Heart left ventricle (tissue), 16 donors: ENCODE measurements around the gene GFY. TPM values are rescaled to one million over a fixed set of nuclear protein-coding genes. Genes with fewer than 3 reads are reported as not detected.

ENCODE experiments used
- ATAC-seq, 4 donors: fragments of 200-7000 bp; cut with Tn5 transposase; one replicate each; pipeline ENCODE4 v1.9.1; 2020 to 2022; ENCODE audit warnings: moderate library complexity in 4 of 4, mild to moderate bottlenecking in 3 of 4, moderate number of reproducible peaks in 1 of 4
- DNase-seq, 5 donors: peaks; one replicate each; pipeline ENCODE4 v3.0.0-alpha.2; 2020
- H3K27ac ChIP-seq, 12 donors: fragments of 200-600 bp; sonication (generic) in 4 of 12; one replicate each; pipeline versions ENCODE4 v1.5.0 to v1.8.0; 2016 to 2022; ENCODE audit warnings: mild to moderate bottlenecking in 2 of 12
- H3K27me3 ChIP-seq, 9 donors: fragments of 200-600 bp; sonication (generic) in 2 of 9; one replicate each; pipeline versions ENCODE4 v1.5.1 to v1.8.0; 2016 to 2022; ENCODE audit warnings: mild to moderate bottlenecking in 3 of 9
- H3K36me3 ChIP-seq, 9 donors: fragments of 200-600 bp; sonication (generic) in 2 of 9; one replicate each; pipeline versions ENCODE4 v1.5.0 to v1.8.0; 2018 to 2022; ENCODE audit warnings: mild to moderate bottlenecking in 2 of 9
- H3K4me1 ChIP-seq, 12 donors: fragments of 200-600 bp; sonication (generic) in 4 of 12; one replicate each; pipeline versions ENCODE4 v1.5.0 to v1.8.0; 2016 to 2022; ENCODE audit warnings: mild to moderate bottlenecking in 3 of 12
- H3K4me3 ChIP-seq, 12 donors: fragments of 200-600 bp; sonication (generic) in 4 of 12; one replicate each; pipeline versions ENCODE4 v1.5.0 to v1.8.0; 2017 to 2022; ENCODE audit warnings: mild to moderate bottlenecking in 9 of 12, moderate library complexity in 4 of 12
- H3K9me3 ChIP-seq, 12 donors: fragments of 200-600 bp; sonication (generic) in 4 of 12; one replicate each; pipeline versions ENCODE4 v1.5.0 to v1.8.0; 2016 to 2022; ENCODE audit warnings: mild to moderate bottlenecking in 1 of 12
- CTCF ChIP-seq, 12 donors: fragments of 200-600 bp; sonication (generic) in 4 of 12; IDR thresholded peaks; one replicate each; pipeline versions ENCODE4 v1.5.0 to v1.8.0; 2018 to 2022; ENCODE audit warnings: antibody characterized with exemption in 12 of 12, mild to moderate bottlenecking in 5 of 12
- POLR2A ChIP-seq, 2 donors: fragments of 450-650 bp; IDR thresholded peaks; one replicate each; pipeline ENCODE4 v1.6.1; 2017; ENCODE audit warnings: antibody characterized with exemption in 2 of 2, mild to moderate bottlenecking in 2 of 2, moderate library complexity in 2 of 2
- WGBS, 4 donors: extraction: QIAGEN DNeasy Blood & Tissue Kit in 2 of 4; methylation state at CpG; one replicate each; pipeline versions ENCODE4 v1.1.5 to v1.1.7; 2013 to 2018; 5-methylcytosine and 5-hydroxymethylcytosine counted together
- intact Hi-C, 10 donors: fragments of 100-400 bp; cut with DNase I; formaldehyde crosslinking; loops; one replicate each; pipeline versions ENCODE4 v1.11.1 to v1.14.2; 2022
- polyA plus RNA-seq, 2 donors: library from polyadenylated mRNA; stranded (reverse); fragments of 200-250 nt; gene quantifications; one replicate each; pipeline ENCODE4 v1.2.3, GENCODE V29; 2013
- total RNA-seq, 9 donors: library from RNA; depleted of rRNA in 2 of 9; stranded (reverse); fragments of >200 nt in 2 of 9; fragmentation: NEBNext Ultra II Directional in 3 of 9; extraction: Animal tissue kit (Norgen Biotek cat#: 25700) in 3 of 9; gene quantifications; one replicate each; pipeline versions ENCODE4 v1.1.0 to v1.2.4, GENCODE V29; 2016 to 2023
- donor health status: ischemic (EF 13 %, LVEDD 7.1; RV severe dilation, severe dysfunction).
- donor health status: healthy with polysubstance abuse.
- donor health status: DM: no; HTN: yes; CAD: no.
- donor health status: DM: no; HTN: no; CAD: no.
- donor health status: ischemic (EF 25% LVEDD 6.9; RV normal size, moderate dysfunction).
- donor health status: ischemic (EF 25% LVEDD 5.7; RV mildly dilated, moderate dysfunction).
- donor health status: healthy.
- donor health status: DM: yes; HTN: yes; CAD: no.
- donor health status: ischemic (EF 35%, LVEDD 5.7; RV mildly dilated, moderate dysfunction).
- donor health status: nonischemic (EF 11% LVEDD 7.7; RV severe dilation, severe dysfunction).
- donor health status: DM: yes; HTN: yes; CAD: no.
- donor health status: PGD.
- donor health status: ischemic (EF 29% LVEDD 5.4; RV normal size, mild dysfunction).
- donor health status: nonischemic (EF 23%, LVEDD 6.1; RV moderate dilation, normal function).

The GFY gene
- total and polyA plus RNA-seq, 11 donors: 0.12 TPM; not detected in 10

DNA sequence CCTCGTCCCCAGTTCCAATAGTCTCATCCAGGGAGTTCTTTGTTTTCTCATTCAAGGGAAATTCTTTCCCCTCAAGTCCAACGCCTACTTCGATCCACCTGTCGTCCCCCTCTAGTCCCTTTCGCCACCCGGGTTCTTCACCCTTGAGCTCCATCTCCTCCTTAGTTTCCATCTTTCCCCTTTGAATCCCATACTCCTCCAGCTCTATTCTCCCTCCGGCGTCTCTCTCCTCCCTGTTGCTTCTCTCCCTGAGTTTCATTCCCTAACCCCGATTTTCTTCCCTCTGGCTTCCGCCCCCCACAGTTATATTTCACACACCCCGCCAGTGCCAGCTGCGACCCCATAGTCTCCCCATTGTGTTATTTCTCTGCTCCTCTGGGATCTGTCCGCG, 16.8 kb downstream of the GFY start:
- peak overlapping the region in 8 of 12 donors; percentile 46 to 90 (median 58) for H3K27ac ChIP-seq
- H3K27me3 ChIP-seq: peaks cover 0 to 51% (median 37%) of the 10 kb centered on the region in 9 donors
- WGBS, 4 donors: 19 to 26% (median 22%) methylated on average over 14 of the region's 14 CpGs
- H3K4me3 ChIP-seq: peak overlapping the region in 9 of 12 donors; percentile 55 to 79 (median 69)
- H3K9me3 ChIP-seq: no peaks in the 10 kb centered on the region
- no peak for TF ChIP-seq POLR2A (IDR thresholded peaks at IDR 0.05)
- TF ChIP-seq CTCF (IDR thresholded peaks at IDR 0.05): no peak
- intact Hi-C loops: loop anchor here in 9 of 10 donors (1.0 to 10.0 kb wide), 8 partner anchors 49 to 220 kb away; no protein-coding TSS in a partner anchor
- no peak for DNase-seq
- no peak for ATAC-seq
- peaks cover 0 to 20% (median 2%) of the 10 kb centered on the region in 12 donors for H3K4me1 ChIP-seq
- peaks cover 0 to 5% (median 0%) of the 10 kb centered on the region in 9 donors for H3K36me3 ChIP-seq

DNA sequence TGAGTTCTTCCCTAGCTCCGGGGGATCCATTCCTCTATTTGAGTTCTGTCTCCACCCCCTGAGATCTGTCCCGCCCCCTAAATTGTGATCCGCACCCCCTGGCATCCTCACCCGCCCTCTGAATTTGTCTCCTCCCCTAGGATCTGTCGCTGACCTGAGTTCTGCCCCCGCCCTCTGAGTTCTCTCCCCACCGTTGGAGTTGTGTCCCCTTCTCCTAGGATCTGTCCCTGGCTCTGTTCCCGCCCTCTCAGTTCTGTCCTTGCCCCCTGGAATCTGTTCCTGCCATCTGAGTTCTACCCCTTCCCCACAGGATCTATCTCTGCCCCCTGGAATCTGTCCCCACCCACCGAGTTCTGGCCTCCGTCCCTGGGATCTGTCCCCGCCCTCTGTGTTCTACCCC, 17.2 kb downstream of the GFY start:
- H3K36me3 ChIP-seq: peaks cover 0 to 7% (median 0%) of the 10 kb centered on the region in 9 donors
- peak overlapping the region in 10 of 12 donors; percentile 55 to 79 (median 69) for H3K4me3 ChIP-seq
- peaks cover 0 to 47% (median 33%) of the 10 kb centered on the region in 9 donors for H3K27me3 ChIP-seq
- H3K27ac ChIP-seq: peak overlapping the region in 8 of 12 donors; percentile 46 to 90 (median 58)
- ATAC-seq: peak in 2 of 4 donors; percentile 4
- peaks cover 0 to 20% (median 2%) of the 10 kb centered on the region in 12 donors for H3K4me1 ChIP-seq
- TF ChIP-seq CTCF (IDR thresholded peaks at IDR 0.05) (no peak), POLR2A (IDR thresholded peaks at IDR 0.05) (no peak)
- intact Hi-C loops: loop anchor here in 9 of 10 donors (1.0 to 10.0 kb wide), 8 partner anchors 50 to 220 kb away; no protein-coding TSS in a partner anchor
- H3K9me3 ChIP-seq: no peaks in the 10 kb centered on the region
- DNase-seq: peak in 3 of 5 donors; percentile 23 to 65 (median 52)
- 5 to 10% (median 6%) methylated on average over 11 of the region's 11 CpGs for WGBS, 4 donors

DNA sequence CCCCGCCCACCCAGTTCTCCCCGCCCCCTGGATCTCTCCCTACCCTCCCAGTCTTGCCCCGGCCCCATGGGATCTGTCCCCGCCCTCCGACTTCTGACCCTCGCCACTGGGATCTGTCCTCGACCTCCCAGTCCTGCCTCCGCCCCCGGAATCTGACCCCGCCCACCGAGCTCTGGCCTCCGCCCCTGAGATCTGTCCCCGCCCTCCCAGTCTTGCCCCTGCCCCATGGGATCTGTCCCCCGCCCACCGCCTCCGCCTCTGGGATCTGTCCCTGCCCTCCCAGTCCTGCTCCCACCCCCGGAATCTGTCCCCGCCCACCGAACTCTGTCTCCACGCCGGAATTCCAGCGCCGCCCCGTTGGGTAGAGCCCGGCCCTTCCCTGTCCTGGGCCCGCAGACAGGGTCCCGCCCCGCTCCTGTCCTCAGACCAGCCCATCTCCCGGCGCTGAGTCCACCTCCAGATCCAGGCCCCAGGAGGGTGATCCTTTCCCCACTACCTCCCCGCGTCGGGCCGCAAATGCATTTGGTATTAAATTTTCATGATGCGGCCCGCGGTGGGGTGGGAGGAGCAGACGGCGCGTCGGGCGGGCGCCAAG, 17.7 kb downstream of the GFY start:
- Histone ChIP-seq H3K9me3 (no peaks in the 10 kb centered on the region), H3K27ac (peak overlapping the region; percentile 54 to 95 (median 88)), H3K4me3 (peak overlapping the region; percentile 55 to 79 (median 69)), H3K36me3 (peaks cover 0 to 10% (median 3%) of the 10 kb centered on the region in 9 donors), H3K4me1 (peaks cover 0 to 20% (median 2%) of the 10 kb centered on the region in 12 donors), H3K27me3 (peaks cover 0 to 44% (median 32%) of the 10 kb centered on the region in 9 donors)
- TF ChIP-seq CTCF (IDR thresholded peaks at IDR 0.05): no peak
- TF ChIP-seq POLR2A (IDR thresholded peaks at IDR 0.05): peak in 1 of 2 donors; percentile 21
- peak; percentile 61 to 84 (median 82) for ATAC-seq
- 2 to 4% (median 2%) methylated on average over 27 to 43 of the region's 43 CpGs for WGBS, 4 donors
- intact Hi-C loops: loop anchor here (1.0 to 10.0 kb wide), 13 partner anchors 8 to 234 kb away; partner anchors contain the start of genes DKKL1 (in 1 of the 10), PIH1D1 (in 1 of the 10) and PRMT1 (in 1 of the 10)
- peak; percentile 95 to 98 (median 97) for DNase-seq
